GM12801 (cell line): ENCODE results near the gene ACTA1.

Experiments
- TF ChIP-seq, protein P1 (sequence below): IDR thresholded peaks from one replicate; pipeline ENCODE4 v1.5.1; 2011; ENCODE audit warnings: control low read depth; ENCODE audit not compliant: insufficient read length; ENCODE audit errors: extremely low read depth

The ACTA1 gene

DNA sequence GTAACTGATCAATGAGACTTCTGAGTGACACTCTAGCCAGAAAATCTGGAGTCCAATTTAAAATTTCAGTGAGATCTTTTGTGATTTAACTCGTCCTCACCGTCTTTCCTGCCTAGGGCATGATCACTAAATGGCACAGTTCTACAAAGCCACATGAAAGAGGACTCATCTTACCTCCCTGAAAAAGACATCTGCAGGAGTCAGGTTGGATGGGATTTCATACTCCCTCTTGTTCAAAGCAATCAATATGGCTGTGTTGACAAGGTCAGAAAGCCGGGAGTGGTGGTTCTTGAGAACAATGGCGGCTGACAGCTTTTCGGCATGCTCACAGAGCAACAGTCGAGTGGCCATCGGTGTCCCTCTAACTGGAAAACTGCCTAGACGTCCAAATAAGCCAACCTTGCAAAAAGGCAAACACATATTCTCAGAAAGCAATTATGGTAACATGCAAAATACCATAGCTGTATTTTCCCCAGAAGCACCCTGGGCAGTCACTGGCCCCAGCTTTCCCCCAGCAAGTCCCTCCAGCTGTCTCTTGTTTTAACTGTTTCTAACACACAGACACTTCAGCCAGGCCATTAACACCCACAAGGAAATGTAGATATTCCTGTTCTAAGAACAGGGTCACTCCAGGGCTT lies 36.6 kb upstream of the ACTA1 start:
- TF ChIP-seq, protein P1, sequence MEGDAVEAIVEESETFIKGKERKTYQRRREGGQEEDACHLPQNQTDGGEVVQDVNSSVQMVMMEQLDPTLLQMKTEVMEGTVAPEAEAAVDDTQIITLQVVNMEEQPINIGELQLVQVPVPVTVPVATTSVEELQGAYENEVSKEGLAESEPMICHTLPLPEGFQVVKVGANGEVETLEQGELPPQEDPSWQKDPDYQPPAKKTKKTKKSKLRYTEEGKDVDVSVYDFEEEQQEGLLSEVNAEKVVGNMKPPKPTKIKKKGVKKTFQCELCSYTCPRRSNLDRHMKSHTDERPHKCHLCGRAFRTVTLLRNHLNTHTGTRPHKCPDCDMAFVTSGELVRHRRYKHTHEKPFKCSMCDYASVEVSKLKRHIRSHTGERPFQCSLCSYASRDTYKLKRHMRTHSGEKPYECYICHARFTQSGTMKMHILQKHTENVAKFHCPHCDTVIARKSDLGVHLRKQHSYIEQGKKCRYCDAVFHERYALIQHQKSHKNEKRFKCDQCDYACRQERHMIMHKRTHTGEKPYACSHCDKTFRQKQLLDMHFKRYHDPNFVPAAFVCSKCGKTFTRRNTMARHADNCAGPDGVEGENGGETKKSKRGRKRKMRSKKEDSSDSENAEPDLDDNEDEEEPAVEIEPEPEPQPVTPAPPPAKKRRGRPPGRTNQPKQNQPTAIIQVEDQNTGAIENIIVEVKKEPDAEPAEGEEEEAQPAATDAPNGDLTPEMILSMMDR: no peak

DNA sequence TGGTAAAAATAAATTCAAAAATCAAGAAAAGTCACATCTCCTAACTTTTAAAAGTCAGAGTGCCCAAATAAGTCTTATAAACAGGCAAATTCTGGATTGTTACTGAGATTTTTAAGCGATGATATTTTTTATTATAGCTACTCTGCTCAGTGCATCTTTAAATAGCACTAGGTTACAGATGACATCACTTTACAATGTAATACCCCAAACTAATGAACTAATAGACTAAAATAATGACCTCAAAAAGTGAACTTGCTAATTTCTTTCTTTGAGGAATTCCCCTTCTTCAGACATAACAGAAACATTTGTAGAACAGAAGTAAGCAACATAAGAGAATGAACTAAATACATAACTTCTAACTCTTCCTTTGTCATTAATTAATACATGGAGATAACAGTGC lies 33.0 kb upstream of the ACTA1 start:
- TF ChIP-seq, protein P1: no peak

DNA sequence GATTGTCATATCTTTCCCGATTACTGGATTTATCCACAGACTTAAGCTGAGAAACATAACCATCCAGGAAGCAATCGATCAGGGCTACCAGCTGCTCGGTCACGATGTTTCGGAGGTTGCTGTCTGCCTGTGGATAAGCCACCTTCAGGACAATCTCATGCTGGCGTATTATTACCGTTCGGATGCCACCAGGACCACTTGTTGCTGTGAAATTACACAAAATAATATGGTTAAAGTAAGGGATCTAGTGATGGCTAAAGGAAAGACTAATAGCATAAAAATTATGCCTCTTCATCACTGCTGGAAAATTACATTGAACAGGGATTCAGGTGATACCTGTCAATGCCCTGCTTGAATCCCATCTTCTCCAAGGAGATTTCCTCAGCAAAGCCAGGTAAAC lies 30.8 kb upstream of the ACTA1 start:
- TF ChIP-seq, protein P1: no peak

DNA sequence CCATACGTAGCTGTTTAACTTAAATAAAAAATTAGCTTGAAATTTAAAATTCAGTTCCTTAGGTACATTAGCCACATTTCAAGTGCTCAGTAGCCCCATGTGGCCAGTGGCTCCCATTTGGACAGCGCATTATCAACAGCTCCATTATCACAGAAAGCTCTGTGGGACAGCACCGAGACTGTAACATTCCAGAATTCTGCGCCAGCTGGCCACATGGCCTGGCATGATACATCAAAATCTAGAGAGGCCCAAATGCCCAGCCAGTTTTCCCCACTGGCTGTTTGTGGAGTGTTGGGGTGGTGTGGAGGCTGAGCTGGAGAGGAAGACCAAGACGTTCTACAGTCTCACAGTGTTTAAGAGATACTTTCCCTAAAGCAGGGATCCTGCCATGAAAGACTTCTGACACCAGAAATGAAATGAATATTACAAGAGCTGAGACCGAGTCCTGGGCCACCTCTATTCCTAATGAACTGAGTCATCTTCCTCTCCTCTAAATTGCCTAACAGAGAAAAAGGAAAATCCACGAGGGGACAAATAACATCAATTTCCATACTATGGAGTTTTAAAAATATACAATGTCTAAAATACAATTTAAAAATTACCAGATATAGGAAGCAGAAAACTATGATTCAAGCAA lies 27.3 kb upstream of the ACTA1 start:
- TF ChIP-seq, protein P1: no peak

DNA sequence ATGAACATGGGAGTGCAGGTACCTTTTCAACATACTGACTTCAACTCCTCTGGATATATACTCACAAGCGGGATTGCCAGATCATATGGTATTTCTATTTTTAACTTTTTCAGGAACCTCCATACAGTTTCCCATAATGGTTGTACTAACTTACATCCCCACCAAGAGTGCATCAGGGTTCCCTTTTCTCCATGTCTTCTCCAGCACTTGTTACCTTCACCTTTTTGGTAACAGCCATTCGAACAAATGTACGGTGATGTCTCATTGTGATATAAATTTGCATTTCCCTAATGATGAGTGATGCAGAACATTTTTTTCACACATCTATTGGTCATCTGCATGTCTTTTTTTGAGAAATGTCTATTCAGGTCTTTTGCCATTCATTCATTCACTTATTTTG lies 25.9 kb upstream of the ACTA1 start:
- TF ChIP-seq, protein P1: no peak

DNA sequence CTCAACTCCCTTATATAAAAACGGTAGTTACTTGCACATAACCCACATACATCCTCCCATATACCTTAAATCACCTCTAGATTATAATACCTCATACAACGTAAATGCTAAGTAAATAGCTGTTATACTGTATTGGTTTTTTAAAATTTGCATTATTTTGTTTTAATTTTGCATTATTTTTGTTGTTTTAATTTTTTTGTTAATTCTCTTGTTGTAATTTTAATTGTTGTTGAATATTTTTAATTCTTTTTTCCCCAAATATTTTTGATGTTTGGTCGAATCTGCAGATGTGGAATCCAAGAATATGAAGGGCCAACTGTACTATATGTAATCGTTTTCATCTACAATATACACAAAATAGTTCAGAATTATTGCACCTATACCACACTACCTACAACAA lies 23.5 kb upstream of the ACTA1 start:
- TF ChIP-seq, protein P1: no peak

DNA sequence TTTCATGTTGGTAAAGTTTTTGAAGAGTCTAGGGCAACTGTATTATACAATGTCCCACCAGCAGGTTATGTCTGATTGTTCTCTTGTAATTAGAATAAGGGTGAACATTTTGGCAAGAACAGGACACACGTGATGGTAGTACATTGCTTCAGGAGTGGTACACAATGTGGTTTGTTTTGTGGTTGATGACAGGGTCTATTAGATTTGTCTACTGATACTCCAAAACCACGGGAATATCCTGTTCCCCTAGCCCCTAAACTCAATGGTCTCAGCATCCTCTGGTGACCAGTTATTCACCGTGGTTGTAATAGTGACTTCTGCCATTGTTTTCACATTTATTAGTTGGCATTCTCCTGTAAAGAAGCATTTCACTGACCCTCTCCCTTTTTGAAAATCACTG lies 22.1 kb upstream of the ACTA1 start:
- TF ChIP-seq, protein P1: no peak
